Activated CD8-positive, alpha-beta memory T cell treated with anti-CD3 and anti-CD28 coated beads for 1 hour (primary cell): Measurements from ENCODE around the gene MFSD6L.
"Not testable (repeated sequence)": the region's sequence is repeated elsewhere in the genome, so short reads cannot be mapped to it uniquely, and the experiment has no call there.

Experiments
- DNase-seq, 2 donors: peaks; one replicate each; pipeline ENCODE4 v3.0.0-alpha.2; 2020; ENCODE audit warnings: low read depth in 1 of 2; ENCODE audit errors: extremely low read depth in 1 of 2

Gene MFSD6L

DNA sequence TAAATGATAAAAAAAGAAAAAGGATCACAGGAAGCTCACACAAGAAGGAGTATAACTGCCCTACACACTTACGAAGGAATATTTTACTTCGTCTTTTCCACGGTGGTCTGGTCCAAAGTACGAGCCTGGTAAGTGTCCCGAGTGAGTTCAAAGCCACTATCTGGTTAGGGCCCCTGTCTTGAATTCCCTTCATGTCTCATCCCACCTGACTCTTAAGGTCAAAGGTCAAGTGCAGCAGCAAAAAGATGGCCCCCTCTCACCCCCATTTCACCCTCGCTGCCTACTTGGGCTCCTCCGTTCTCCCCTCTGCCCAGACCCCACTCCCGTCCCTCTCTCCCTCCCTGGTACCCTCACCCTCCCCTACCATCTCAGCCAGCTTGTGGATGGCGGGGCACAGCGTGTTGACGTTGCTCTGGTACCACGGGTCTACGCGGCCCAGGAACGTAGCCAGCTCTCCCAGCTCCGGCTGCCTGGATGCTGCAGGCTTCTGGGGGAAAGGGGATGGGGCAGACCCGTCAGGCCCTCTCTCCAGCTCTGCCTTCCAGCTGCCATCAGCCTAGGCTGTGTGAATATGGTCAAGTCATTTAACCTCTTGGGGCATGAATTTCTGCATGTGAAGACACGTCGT, 27.8 kb upstream of the MFSD6L start:
- DNase-seq: no peak

DNA sequence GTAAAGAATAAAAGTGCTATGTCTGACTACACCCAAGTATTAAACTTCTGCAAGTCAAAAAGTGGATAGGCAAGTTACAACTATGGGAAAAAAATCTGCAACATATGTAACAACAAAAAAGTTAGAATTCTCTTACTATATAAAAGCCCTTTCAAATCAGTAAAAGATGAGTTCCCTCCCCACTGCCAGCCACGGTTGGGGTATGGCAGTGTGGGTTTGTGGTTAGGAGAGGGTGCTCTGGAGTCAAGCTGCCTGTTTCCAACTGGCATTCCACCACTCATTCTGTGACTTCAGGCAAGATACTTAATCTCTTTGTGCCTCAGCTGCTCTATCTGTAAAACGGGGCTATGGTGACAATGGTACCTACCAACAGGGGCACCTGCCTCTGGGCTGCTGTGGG, 26.6 kb upstream of the MFSD6L start:
- DNase-seq: no peak

DNA sequence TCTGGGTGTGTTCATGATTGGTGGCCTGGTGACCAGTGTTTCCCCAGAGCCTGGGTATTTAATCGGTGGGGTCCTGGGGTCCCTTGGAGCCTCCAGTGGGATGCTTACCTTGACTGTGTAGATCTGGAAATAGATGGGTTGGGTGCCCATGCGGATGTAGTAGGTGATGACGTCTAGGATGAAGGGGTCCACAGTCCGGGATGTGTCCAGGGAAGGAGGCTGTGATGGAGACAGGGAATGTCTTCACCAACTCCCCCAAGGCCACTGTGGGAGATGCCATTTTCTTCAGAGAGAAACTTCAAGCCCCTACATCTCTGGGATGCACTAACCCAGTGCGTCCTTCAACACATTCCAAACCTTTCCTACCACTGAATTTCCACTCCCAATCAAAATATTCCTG, 24.1 kb upstream of the MFSD6L start:
- DNase-seq: no peak

DNA sequence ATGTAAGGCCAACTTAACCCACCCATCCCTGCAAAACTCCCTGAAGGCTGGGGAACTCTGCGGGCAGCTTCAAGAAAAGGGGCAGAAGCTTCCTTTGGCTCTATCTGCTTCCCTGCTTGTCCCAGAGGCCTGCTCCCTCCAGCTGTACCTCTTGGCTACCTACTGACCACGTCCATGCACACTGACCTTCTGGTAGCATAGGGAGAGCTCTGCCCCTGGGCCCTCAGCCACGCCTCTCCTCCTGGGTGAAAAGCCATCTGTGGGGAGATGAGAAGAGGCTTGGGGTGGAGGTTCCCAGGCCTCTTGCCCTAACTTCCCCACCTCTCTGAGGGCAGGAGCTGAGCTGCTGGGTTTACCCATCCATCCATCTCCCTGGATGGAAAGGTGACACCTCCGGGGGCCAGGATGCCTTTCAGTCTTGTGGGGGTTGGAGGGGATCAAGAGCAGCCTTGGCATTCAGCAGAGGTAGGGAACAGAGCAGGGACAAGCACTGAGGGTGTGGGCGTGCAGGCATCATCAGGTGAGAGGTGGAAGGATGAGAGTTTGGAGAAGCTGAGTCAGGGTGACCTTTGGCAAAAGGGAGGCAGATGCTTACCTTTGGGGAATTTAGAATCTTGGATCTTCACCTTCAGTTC, 23.4 kb upstream of the MFSD6L start:
- no peak for DNase-seq

DNA sequence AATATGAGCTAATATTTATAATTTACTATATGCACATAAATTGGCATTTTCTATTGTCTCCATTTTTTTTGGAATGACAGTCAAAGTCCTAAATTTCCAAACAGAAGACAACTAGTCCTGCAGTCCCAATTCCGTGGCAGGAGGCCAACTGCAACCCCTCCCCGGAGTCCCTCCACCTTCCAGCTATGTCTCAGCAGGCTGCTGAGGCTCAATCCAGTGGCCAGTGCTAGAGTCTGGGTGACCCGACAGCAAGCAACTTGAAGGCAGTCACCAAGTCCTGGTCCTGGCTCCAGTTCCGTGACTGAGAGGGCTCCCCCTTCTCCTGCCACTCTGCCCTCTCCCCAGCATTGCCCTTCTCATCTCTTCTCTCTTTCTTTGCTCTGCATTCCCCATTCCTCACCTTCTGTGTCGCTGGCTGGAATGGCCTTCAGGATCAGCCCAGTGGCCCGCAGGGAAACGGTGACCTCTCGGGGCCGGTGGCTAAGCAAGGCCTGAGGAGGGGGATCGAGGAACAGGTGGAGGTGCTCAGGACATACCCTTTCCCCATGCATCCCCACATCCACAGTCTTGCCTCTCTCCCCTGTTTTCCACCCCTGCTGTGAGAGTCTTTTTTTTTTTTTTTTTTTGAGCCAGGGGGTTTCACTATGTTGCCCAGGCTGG, 22.4 kb upstream of the MFSD6L start:
- no peak for DNase-seq

DNA sequence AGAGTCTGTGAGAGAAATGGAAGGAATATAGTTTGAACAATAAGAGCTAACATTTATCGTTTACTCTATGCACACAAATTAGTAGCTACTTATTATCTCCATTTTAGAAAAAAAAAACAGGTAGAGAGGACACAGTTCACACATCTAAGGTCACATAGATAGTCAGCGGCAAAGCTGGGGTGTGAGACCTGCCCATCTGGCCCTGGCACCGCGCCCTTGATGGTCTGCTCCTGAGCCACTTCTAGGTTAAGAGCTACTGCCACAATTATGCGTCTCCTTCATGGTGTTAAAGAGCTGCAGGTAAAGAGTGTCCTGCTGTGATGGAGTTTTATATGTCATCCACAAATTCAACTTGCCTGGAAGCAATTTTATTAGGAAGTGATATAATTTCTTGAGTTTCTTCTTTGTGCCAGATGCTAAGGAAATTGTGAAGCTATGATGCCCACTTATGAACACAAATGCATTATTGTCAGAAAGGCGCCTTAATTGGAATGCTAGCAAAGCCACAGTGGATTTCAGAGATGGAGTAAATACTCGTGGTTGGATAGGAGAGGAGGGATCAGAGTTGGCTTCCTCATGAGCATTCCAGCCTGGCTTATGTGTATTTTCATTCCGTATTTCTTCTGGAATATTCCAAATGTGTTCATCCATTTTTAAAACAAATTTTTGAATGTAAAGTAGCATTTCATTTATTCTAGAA, 21.3 kb upstream of the MFSD6L start:
- no peak for DNase-seq

DNA sequence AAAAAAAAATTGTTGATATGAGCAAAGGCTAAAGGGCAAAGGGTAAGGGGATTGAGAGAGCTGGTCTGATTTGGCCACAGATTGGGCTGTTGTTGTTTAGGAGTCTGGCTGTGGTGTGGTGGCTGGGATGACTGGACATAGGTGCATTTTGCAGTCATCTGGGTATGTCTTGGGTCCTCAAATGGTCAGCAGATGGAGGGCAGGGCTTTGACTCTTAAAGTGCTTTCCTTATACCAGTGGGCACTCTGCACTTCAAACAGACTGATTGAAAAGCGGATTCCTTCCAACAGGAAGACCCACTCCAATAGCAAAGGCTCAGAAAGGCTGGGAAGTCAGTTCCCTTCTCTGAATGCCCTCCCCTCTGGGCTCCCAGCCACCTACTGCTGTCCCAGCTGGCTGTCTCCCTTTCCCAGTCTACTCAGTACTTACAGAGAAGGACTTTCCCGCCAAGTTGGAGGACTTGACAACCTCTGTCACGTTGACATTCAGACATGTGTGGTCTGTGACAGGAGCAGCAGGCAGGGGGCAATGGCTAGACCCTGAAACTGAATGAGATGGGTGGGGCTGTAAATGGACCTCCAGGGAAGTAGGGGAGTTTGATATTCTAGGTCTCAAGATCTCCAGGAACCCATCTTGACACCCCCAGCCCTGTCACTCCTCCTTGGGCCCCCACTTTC, 19.6 kb upstream of the MFSD6L start:
- DNase-seq: no peak

DNA sequence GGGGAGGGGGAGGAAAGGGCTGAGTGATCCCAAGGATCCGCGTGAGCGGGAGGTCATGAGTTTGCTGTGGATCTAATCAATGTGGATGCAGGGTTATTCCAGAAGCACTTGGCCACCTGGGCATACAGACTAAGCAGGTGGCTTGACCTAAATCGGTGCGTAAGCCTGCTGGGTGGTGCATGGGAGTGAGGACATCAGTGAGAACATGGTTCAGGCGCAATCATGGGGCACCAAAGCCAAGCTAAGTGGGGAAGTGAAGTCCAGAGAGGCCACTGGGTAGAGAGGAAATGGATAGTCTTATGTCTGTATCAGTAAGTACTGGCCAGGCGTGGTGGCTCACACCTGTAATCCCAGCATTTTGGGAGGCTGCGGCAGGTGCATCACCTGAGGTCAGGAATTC, 18.9 kb upstream of the MFSD6L start:
- no peak for DNase-seq

DNA sequence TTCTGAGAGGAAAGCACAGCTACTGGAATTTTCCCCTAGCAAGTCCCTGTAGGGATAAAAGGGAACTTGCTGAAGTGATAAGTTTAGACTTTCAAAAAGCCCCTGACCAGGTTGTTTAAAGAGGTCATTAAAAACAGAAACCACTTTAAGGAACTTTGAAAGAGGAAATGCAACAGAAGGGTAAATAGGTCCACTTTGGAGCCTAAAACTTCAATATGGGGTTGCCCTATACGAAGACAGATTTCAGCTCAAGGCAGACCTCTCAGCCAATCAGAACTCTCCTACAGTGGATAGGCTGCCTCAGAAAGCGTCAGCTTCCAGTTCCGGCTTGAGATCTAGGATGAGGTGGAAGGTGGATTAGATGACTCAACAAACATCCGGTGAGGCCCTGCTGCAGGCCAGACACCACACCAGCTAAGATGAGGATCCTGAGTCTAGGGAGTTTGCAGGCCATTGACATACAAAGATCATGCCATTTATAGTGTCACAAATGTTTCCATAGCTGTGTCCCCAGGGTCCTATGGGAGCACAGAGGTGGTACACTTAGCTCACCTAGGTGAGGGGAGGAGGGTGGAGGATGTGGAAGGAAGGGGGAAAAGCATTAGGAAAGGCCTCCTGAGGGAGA, 7.9 kb upstream of the MFSD6L start:
- no peak for DNase-seq

DNA sequence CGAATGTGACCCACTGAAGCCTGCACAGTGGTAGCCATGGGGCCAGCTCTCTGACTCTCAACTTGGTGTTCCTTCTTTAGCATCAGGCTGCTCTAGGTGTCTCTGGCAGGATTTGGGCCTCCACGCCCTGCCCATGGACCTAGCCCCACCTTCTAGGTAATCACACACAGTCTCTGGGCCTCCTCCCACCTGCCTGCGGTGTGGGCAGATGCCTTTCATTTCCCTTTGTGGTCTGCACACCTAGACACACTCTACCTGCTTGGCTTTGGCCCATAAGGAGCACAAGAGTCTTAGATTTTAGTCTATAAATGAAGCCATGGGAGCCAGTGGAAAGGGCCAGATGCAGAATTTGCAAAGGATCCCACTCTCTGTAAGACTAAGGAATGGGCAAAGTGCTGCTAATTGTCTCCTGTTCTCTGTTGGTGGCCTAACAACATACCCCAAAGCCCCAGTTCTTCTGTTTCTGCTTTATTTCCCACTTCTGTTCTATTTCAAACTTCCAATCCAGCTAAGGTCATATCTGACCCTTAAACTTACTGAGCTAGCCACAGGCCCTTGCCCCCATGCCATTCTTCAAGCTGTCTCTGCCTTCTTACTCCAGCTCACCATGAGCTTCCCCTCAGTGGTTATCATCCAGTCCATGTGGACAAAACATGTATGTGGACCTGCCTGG, 7.2 kb upstream of the MFSD6L start:
- no peak for DNase-seq

DNA sequence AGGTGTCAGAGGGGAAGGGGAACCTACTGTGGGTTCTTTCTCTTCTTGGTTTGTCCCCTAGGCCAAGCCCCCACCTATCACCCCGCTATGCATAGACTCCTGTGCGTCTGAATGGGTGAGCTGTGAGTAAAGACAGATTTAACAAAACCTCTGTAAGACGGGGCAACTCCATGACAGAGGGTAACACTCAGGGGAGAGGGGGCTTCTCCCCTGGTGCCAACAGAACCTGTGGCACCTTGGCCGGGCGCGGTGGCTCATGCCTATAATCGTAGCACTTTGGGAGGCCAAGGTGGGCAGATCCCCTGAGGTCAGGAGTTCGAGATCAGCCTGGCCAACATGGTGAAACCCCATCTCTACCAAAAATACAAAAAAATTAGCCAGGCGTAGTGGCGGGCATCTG, 6.2 kb upstream of the MFSD6L start:
- DNase-seq: not testable (repeated sequence)

DNA sequence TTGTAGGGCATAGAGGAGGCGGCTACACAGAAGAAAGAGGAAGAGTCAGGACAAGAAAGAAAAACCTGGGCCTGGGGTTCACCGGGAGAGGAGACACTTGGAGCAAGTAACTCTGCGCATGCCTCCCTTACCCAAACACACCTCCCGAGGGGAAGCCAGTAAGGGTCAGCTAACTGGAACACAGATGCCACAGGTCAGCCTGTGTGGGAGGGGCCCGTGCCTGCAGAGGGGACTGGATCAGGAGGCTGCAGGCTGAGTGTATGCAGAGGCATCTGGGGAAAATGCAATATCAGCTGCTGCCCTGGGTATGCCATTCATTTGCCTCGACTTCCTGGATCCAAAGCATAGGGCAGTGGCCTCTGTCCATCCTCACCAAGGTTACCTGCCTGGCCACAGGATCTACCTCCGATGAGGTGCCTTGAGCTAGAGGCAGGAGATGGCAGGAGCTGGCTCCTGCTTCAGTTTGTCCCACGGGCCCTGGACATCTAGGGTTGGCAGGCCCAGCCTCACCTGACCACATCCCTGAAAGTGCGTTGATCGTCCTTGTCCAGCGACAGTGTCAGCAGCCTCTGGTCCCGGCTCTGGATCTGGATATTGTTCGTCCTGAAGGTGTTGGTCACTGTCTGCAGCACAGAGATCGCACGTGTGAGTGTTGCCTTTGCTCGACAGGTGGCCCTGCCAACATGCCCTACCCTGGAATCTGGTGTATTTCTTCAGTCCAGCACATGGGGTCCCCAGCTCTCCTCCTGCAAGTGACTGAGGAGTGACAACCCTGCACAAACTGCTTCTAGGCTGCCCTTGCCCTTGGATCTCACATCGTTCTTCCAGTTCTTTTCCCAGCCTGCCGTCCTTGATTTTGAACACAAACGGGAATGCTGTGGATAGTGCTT, 4.6 kb upstream of the MFSD6L start:
- DNase-seq: no peak

DNA sequence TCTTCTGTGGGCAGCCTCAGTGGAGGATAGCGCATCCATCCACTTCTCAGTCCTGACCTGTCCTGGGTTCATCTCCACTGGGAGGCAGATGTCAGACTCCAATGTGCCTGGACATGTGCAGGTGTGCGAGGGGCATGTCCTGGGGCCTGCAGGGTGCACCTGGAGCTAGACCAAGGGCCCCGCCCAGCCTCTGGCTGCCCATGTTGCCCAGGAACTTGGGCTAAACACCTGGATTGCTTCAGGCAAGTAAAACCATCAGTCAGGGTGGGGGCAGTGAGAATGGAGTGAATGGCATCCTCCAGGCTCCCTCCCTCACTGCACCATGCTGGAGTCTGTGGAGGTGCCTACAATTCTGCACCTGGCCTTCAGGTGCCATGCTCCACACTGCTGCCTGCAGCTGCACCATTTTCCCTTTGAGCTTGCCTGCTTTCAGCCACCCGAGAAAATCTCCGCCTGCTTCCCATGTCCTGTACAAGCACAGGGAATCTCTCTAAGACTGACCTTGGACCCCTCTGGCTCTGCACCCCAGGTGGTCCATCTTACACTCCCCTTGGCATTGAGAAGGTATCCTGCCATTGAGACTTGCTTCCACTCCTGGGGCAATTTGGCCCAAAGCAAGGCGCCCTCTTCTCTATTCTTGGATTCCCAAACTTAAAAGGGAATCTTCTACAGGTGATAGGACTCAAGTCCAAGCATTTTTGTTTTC, 2.1 kb upstream of the MFSD6L start:
- no peak for DNase-seq

DNA sequence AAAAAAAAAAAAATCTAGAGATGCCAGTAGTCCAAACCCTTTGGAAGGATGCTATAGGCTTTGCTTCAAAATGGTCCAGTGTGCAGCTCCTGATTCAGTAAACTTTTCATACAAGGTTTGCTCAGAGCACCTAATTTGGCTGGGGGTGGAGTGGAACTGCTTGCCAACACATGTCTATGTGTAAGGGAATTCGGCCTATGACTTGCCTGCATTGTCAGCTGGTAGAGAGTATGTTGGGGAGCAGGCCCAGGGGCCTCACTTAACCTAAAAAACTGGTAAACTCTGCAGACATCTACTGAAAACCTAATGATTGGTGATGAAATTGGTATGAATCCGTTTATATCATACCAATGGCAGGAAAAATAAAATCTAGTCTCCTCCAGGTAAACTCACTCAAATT, 1.5 kb upstream of the MFSD6L start:
- no peak for DNase-seq

DNA sequence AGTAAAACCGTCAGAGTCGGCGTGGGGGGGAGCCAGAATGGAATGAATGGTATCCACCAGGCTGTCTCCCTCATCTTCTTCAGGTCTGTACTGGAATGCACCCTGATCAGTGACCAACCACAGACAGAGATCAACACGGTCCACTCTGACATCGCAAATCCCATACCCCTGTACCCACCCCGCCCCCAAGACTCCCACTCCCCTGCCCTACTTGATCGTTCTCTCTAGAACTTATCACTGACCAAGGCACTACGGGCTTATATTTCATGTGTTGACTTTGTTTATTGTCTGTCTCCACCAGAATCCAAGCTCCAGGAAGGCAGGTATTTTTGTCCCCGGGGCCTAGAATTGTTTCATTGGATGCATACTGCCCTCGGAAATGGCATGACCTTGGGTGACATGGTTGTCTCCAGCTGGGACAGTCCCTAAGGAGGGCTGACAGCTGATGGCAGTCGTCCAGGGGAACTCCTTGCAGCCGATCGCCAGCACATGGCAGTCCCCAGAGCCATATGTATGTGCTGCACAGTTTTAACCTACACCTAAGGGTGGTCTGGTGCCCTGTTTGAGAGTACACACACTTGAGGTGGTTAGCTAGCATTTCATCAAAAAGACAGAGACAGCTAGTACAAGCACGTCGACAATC, 526 bp upstream of the MFSD6L start:
- DNase-seq: no peak

DNA sequence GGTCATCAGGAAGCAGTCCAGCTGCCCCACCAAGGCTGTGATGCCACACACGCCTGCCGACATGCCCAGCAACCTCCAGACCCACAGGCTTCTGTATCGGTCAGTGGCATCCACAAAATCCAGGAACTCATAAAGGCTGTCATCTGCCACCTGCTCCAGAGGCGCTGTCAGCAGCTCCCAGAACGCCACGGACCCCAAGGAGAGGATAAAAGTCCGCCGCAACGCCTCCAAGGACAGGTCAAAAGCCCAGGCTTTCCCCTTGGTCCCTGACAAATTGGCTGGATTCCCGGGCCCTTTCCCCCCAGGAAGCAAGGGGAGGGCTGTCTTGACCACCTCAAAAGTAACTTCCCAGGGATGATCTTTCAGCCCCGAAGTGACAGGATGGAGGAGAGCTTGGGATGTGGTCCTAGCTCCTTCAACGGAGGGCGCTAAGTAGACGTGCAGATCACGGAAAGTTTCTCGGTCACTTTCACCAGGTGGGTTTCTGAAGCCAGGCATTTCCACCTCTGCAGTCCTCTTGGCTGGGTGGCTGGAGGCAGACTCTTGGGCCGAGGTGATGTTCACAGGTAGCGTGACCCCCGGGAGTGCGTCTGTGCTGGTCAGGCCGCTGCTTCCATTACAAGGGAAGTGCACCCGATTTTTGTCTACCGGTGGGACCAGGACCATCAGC, 854 bp downstream of the MFSD6L start:
- no peak for DNase-seq

DNA sequence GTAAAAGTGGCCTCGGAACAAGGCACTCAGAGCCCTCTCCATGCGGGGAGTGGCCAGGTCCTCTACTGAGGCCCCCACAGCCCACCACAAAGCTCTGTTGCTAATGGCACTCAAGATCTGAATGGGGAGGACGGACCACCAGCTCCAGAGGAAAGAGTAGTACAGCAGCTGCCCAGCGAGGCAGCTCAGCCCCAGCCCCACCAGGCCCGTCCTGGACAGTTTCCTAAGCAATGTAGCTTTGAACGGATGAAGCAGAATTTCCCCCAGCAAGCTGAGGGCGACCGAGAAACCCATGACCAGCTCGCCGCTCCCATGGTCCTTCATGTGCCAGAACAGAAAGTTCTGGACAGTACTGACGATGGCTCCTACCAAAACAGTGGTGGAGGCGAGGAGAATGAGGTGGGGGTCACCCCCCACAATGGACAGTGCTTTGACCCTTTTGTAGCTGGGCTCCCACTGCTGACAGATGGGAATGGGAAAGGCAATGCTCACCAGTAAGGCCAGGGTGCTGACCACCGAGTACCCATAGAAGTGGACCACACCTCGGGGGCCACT, 1.5 kb downstream of the MFSD6L start:
- DNase-seq: no peak
